Heart right ventricle (tissue), 16 donors: ENCODE measurements around the gene ME3. TPM values are rescaled to one million over a fixed set of nuclear protein-coding genes. Genes with fewer than 3 reads are reported as not detected.

Experiments used
- ATAC-seq, 8 donors: fragments of 200-7000 bp; cut with Tn5 transposase; one replicate each; pipeline ENCODE4 v1.9.1; 2020; ENCODE audit warnings: mild to moderate bottlenecking in 8 of 8, moderate library complexity in 8 of 8, moderate number of reproducible peaks in 1 of 8
- DNase-seq, 2 donors: peaks; one replicate each; pipeline ENCODE4 v3.0.0-alpha.2; 2020
- H3K27ac ChIP-seq, 10 donors: fragments of 200-600 bp; sonication (generic) in 2 of 10; one replicate each; pipeline versions ENCODE4 v1.5.0 to v1.8.0; 2020 to 2022; ENCODE audit warnings: mild to moderate bottlenecking in 3 of 10
- H3K27me3 ChIP-seq, 7 donors: fragments of 200-600 bp; one replicate each; pipeline ENCODE4 v1.8.0; 2021 to 2022; ENCODE audit warnings: mild to moderate bottlenecking in 2 of 7
- H3K36me3 ChIP-seq, 9 donors: fragments of 200-600 bp; sonication (generic) in 1 of 9; one replicate each; pipeline versions ENCODE4 v1.5.0 to v1.8.0; 2020 to 2022; ENCODE audit warnings: mild to moderate bottlenecking in 2 of 9
- H3K4me1 ChIP-seq, 9 donors: fragments of 200-600 bp; sonication (generic) in 1 of 9; one replicate each; pipeline versions ENCODE4 v1.5.0 to v1.8.0; 2020 to 2022; ENCODE audit warnings: mild to moderate bottlenecking in 4 of 9
- H3K4me3 ChIP-seq, 10 donors: fragments of 200-600 bp; sonication (generic) in 2 of 10; one replicate each; pipeline versions ENCODE4 v1.5.0 to v1.8.0; 2020 to 2022; ENCODE audit warnings: mild to moderate bottlenecking in 7 of 10, moderate library complexity in 2 of 10
- H3K9me3 ChIP-seq, 11 donors: fragments of 200-600 bp in 10 of 11; sonication (generic) in 2 of 11; one replicate each; pipeline versions ENCODE4 v1.5.0 to v1.8.0; 2013 to 2022; ENCODE audit warnings: mild to moderate bottlenecking in 2 of 11, control low read depth in 1 of 11, moderate library complexity in 1 of 11
- WGBS, 2 donors: extraction: QIAGEN DNeasy Blood & Tissue Kit; methylation state at CpG; one replicate each; pipeline ENCODE4 v1.1.7; 2013; ENCODE audit warnings: inconsistent platforms in 1 of 2; 5-methylcytosine and 5-hydroxymethylcytosine counted together
- intact Hi-C, 10 donors: fragments of 100-400 bp; cut with DNase I; formaldehyde crosslinking; loops; one replicate each; pipeline versions ENCODE4 v1.11.1 to v1.14.2; 2022
- long read RNA-seq, 3 donors: library from polyadenylated mRNA; unstranded; transcript quantifications; one replicate each; pipeline ENCODE4 v2.0.0, GENCODE V29; 2020 to 2021
- polyA plus RNA-seq, 2 donors: library from polyadenylated mRNA; stranded (reverse); fragments of 200-250 nt; gene quantifications; one replicate each; pipeline ENCODE4 v1.2.3, GENCODE V29; 2013
- total RNA-seq, 10 donors: library from RNA; stranded (reverse); fragmentation: NEBNext Ultra II Directional in 3 of 10; extraction: Animal tissue kit (Norgen Biotek cat#: 25700) in 3 of 10; gene quantifications; one replicate each; pipeline versions ENCODE4 v1.2.1 to v1.2.4, GENCODE V29; 2021 to 2023
- TF ChIP-seq, protein P1 (sequence below), 9 donors: fragments of 200-600 bp; sonication (generic) in 2 of 9; IDR thresholded peaks; one replicate each; pipeline versions ENCODE4 v1.5.0 to v1.8.0; 2021 to 2022; ENCODE audit warnings: antibody characterized with exemption in 9 of 9, mild to moderate bottlenecking in 5 of 9, moderate library complexity in 1 of 9
- donor health status: Arrhythmogenic right ventricular cardiomyopathy.
- donor health status: ischemic (EF 13 %, LVEDD 7.1; RV severe dilation, severe dysfunction).
- donor health status: healthy with polysubstance abuse.
- donor health status: DM: no; HTN: yes; CAD: no.
- donor health status: DM: no; HTN: no; CAD: no.
- donor health status: ischemic (EF 25% LVEDD 6.9; RV normal size, moderate dysfunction).
- donor health status: ischemic (EF 25% LVEDD 5.7; RV mildly dilated, moderate dysfunction).
- donor health status: healthy.
- donor health status: DM: yes; HTN: yes; CAD: no.
- donor health status: Ischemic cardiomyopathy.
- donor health status: ischemic (EF 35%, LVEDD 5.7; RV mildly dilated, moderate dysfunction).
- donor health status: nonischemic (EF 11% LVEDD 7.7; RV severe dilation, severe dysfunction).
- donor health status: DM: yes; HTN: yes; CAD: no.
- donor health status: PGD.
- donor health status: ischemic (EF 29% LVEDD 5.4; RV normal size, mild dysfunction).
- donor health status: nonischemic (EF 23%, LVEDD 6.1; RV moderate dilation, normal function).

Gene ME3
- total RNA-seq (10 to 100 TPM; 17.4 to 39.8 (median 33.7) TPM), polyA plus RNA-seq (10 to 100 TPM; 17.2 to 46.8 TPM)
- long read RNA-seq, donor 1, transcript ME3-202 (14 exons, 2,240 nt), result major isoform, 32 of 68 reads
- long read RNA-seq, donor 1, partial matches to known transcripts, result 2 of 68 reads
- long read RNA-seq, donor 1, other reads (novel, unspliced or antisense), result 30 of 68 reads
- long read RNA-seq, donor 2, transcript ME3-202 (14 exons, 2,240 nt), result major isoform, 52 of 106 reads
- long read RNA-seq, donor 2, transcript ME3-212 (15 exons, 2,311 nt), result minor isoform, 13 of 106 reads
- long read RNA-seq, donor 2, partial matches to known transcripts, result 10 of 106 reads
- long read RNA-seq, donor 2, other reads (novel, unspliced or antisense), result 31 of 106 reads
- long read RNA-seq, donor 3, transcript ME3-202 (14 exons, 2,240 nt), result major isoform, 111 of 184 reads
- long read RNA-seq, donor 3, transcript ME3-212 (15 exons, 2,311 nt), result minor isoform, 19 of 184 reads
- long read RNA-seq, donor 3, partial matches to known transcripts, result 7 of 184 reads
- long read RNA-seq, donor 3, other reads (novel, unspliced or antisense), result 46 of 184 reads

DNA sequence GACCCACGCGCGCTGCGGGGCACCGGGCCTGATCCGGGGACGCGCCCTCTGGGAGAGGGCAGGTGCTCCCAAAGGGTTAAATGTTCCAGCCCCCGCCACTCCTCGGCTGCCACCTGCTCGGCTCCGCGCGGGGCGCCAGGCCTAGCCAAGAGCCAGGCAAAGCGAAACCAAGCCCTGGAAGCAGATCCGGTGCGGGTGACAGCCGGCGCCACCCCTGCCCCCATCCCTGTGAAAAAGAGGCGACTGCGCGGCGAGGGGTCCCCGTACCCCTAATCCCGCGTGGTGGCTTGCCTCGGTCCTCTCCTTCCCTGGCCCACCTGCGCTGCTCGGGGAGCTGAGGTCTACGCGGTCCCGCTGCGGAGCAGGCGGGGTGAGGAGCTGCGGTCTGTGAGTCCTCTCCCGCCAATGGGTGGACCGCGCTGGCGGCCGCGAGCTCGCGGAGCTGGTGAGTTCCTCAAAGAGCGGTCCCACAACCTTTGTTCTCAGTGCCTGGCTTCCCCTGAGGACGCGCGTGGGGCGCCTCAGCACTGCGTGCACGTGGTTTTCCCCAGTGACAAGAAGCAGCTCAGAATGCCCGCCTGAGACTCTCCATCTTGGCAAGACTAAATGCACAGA lies at the start of gene ME3:
ME3 (minus strand) TSS at position 610 of the 615 bp plus-strand sequence.
- TF ChIP-seq, protein P1, sequence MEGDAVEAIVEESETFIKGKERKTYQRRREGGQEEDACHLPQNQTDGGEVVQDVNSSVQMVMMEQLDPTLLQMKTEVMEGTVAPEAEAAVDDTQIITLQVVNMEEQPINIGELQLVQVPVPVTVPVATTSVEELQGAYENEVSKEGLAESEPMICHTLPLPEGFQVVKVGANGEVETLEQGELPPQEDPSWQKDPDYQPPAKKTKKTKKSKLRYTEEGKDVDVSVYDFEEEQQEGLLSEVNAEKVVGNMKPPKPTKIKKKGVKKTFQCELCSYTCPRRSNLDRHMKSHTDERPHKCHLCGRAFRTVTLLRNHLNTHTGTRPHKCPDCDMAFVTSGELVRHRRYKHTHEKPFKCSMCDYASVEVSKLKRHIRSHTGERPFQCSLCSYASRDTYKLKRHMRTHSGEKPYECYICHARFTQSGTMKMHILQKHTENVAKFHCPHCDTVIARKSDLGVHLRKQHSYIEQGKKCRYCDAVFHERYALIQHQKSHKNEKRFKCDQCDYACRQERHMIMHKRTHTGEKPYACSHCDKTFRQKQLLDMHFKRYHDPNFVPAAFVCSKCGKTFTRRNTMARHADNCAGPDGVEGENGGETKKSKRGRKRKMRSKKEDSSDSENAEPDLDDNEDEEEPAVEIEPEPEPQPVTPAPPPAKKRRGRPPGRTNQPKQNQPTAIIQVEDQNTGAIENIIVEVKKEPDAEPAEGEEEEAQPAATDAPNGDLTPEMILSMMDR (IDR thresholded peaks at IDR 0.05), result no peak
- H3K4me1 ChIP-seq, result peaks cover 3 to 62% (median 16%) of the 10 kb centered on the region in 9 donors
- peak within 1 kb of the TSS; percentile 74 to 97 (median 94) for H3K27ac ChIP-seq
- 0% methylated on average over 52 of the region's 52 CpGs for WGBS, 2 donors
- peak; percentile 72 to 73 for DNase-seq
- H3K36me3 ChIP-seq, result peaks cover 0 to 21% (median 0%) of the 10 kb centered on the region in 9 donors
- no peaks in the 10 kb centered on the region for H3K9me3 ChIP-seq
- peaks cover 0 to 9% (median 0%) of the 10 kb centered on the region in 7 donors for H3K27me3 ChIP-seq
- H3K4me3 ChIP-seq, result peak within 1 kb of the TSS; percentile 48 to 88 (median 82)
- peak; percentile 80 to 89 (median 86) for ATAC-seq
- intact Hi-C loops, result loop anchor here in 6 of 10 donors (5.0 to 10.0 kb wide), 7 partner anchors 50 to 217 kb away; partner anchors contain the start of gene PRSS23 (in 2 of the 6)

DNA sequence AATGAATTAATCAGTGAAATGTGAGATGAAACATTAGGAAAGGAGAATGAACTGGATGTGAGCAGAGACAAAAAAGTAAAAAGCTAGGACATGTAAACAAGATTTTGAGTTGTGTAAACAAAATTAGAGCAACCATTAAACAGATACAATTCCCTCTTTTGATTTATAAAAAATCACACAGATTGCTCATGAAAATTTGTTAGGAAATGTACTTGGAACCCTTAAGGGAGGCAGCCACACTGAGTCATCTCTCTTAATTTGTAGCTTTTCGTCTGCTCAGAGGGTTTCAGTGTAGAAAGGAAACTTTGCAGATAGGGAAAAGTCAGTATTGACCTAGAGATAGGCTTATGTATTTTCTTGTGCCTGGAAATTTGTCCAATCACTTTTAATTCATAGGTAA lies 49.6 kb upstream of the ME3 start:
- DNase-seq (no peak), ATAC-seq (no peak)
- Histone ChIP-seq H3K4me1 (peaks cover 0 to 4% (median 0%) of the 10 kb centered on the region in 9 donors), H3K27me3 (no peaks in the 10 kb centered on the region), H3K9me3 (peaks cover 0 to 34% (median 16%) of the 10 kb centered on the region in 11 donors), H3K36me3 (no peaks in the 10 kb centered on the region), H3K4me3 (no peak overlapping the region), H3K27ac (no peak overlapping the region)
- WGBS, 2 donors, result 52 to 74% methylated on average over 1 of the region's 1 CpG
- TF ChIP-seq, protein P1 (IDR thresholded peaks at IDR 0.05), result no peak
- intact Hi-C loops, result no loop called here

DNA sequence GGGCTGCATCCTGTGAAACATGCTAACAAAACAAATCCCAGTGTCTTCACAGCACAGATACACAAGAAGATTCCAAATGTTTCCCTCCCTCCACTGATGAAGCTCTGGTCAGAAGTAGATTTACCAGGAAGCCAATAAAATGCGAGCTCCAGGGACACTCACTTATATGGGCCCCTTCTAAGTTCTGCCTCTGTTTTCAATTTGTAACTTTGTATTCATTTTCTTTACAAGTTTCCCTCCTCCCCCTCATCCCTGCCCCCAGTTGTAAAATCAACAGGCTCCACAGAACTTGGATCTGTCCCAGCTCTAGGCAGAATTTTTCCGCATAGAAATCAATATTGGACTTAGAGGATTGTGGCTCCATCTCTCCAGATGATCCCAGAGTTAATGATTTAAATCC lies 48.1 kb upstream of the ME3 start:
- ATAC-seq (no peak), DNase-seq (no peak)
- no peaks in the 10 kb centered on the region for H3K36me3 ChIP-seq
- intact Hi-C loops, result no loop called here
- H3K27me3 ChIP-seq, result no peaks in the 10 kb centered on the region
- peaks cover 0 to 4% (median 0%) of the 10 kb centered on the region in 9 donors for H3K4me1 ChIP-seq
- H3K4me3 ChIP-seq, result no peak overlapping the region
- TF ChIP-seq, protein P1 (IDR thresholded peaks at IDR 0.05), result no peak
- peaks cover 0 to 34% (median 16%) of the 10 kb centered on the region in 11 donors for H3K9me3 ChIP-seq
- H3K27ac ChIP-seq, result no peak overlapping the region
- 86 to 92% methylated on average over 2 of the region's 2 CpGs for WGBS, 2 donors

DNA sequence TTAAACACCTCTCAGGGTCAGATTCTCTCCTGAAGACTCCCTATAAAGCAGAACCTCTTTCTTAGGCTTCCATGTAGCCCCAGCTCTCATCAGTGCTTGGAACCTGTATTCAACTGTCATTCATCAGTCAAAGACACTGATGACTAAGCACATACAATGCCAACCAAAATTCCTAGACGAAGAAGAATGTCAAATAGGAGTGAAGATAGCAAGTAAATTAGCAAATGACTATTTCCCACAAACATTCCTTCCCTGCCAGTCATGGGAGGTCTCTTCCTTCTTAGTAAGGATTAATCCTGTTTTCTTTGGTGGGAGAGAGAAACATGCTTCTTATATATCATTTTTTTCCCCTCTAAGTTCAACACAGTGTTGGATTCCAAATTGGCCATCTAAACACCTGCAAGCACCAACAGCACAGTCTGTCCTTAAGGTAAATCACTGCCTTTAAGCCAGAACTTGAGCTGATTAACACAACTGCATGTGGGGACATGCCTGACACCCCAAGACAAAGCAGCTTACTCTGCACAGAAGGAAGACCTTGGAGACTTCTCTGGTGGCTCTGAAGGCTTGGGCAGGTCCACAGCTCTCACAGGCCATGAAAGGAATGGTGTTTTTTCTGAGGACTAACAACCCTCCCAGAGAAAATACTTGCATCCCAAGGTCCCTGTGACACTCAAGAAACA lies 47.5 kb upstream of the ME3 start:
- no peak for DNase-seq
- no peak overlapping the region for H3K27ac ChIP-seq
- H3K36me3 ChIP-seq, result no peaks in the 10 kb centered on the region
- ATAC-seq, result no peak
- TF ChIP-seq, protein P1 (IDR thresholded peaks at IDR 0.05), result no peak
- no peaks in the 10 kb centered on the region for H3K27me3 ChIP-seq
- peaks cover 0 to 34% (median 16%) of the 10 kb centered on the region in 11 donors for H3K9me3 ChIP-seq
- H3K4me1 ChIP-seq, result peaks cover 0 to 4% (median 0%) of the 10 kb centered on the region in 9 donors
- WGBS, 2 donors, result 41 to 49% methylated on average over 1 of the region's 1 CpG
- intact Hi-C loops, result no loop called here
- H3K4me3 ChIP-seq, result no peak overlapping the region
